ENCODE results near the gene SLC4A5.

Gene SLC4A5

DNA sequence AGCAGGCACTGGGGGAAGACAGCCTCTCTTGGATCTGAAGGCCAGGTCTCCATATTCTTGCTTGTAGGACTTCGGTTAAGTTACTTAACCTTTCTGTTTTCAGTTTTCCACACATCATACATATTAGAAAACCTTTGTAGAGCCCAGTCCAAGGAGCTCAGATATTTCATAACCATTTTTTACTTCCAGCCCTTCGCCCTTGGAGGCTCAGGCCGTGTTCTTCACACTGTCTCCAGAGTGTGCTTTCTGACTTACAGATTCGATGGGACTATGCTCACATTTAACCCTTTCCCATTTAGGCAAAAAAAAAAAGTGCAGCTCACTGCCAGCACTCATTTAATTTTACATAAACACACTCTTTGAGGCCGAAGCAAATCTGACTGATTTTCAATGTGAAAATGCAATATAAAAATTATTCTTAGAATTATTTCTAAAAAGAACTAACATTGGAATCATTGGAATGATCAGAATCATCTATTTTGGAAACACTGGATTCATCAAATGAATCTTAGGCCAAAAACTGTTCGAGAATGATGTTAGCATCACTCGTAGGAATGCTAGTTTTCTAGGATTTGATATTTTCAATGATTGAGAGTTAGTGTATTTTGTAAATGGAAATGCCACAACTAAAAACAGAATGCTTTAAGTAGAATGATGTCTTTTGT lies 89.8 kb downstream of the SLC4A5 start:
- Histone ChIP-seq H3K79me2 (ENCODE audit: control insufficient read depth, low read length) (no peaks in the 10 kb centered on the region), H4K20me1 (ENCODE audit: control insufficient read depth, insufficient read depth, low read depth, low read length) (no peaks in the 10 kb centered on the region), H3K9me3 (ENCODE audit: control insufficient read depth, insufficient read depth, low read length) (no peaks in the 10 kb centered on the region), H3K36me3 (ENCODE audit: control insufficient read depth, low read length) (no peaks in the 10 kb centered on the region), H3F3A (ENCODE audit: control insufficient read depth, insufficient read depth) (no peaks in the 10 kb centered on the region), H3K27me3 (ENCODE audit: control insufficient read depth, low read length) (peaks cover 5% of the 10 kb centered on the region; the same call in 1 of the 2 replicates), H3K4me3 (ENCODE audit: low read length) (no peak overlapping the region), H3K4me2 (ENCODE audit: low read length) (no peak overlapping the region), H3K27ac (ENCODE audit: low read depth, low read length) (no peak overlapping the region), H3K9me2 (replicated peaks; ENCODE audit: control insufficient read depth, low read length) (no peaks in the 10 kb centered on the region), H3K4me1 (ENCODE audit: control insufficient read depth, low read length) (peaks cover 6% of the 10 kb centered on the region; the same call in 1 of the 2 replicates)
- TF ChIP-seq EZH2phosphoT487 (IDR thresholded peaks at IDR 0.05; ENCODE audit: borderline replicate concordance, low read length) = no peak
- TF ChIP-seq, protein P1, sequence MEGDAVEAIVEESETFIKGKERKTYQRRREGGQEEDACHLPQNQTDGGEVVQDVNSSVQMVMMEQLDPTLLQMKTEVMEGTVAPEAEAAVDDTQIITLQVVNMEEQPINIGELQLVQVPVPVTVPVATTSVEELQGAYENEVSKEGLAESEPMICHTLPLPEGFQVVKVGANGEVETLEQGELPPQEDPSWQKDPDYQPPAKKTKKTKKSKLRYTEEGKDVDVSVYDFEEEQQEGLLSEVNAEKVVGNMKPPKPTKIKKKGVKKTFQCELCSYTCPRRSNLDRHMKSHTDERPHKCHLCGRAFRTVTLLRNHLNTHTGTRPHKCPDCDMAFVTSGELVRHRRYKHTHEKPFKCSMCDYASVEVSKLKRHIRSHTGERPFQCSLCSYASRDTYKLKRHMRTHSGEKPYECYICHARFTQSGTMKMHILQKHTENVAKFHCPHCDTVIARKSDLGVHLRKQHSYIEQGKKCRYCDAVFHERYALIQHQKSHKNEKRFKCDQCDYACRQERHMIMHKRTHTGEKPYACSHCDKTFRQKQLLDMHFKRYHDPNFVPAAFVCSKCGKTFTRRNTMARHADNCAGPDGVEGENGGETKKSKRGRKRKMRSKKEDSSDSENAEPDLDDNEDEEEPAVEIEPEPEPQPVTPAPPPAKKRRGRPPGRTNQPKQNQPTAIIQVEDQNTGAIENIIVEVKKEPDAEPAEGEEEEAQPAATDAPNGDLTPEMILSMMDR (IDR thresholded peaks at IDR 0.05; ENCODE audit: low read depth, low read length, poor library complexity, severe bottlenecking) = no peak

DNA sequence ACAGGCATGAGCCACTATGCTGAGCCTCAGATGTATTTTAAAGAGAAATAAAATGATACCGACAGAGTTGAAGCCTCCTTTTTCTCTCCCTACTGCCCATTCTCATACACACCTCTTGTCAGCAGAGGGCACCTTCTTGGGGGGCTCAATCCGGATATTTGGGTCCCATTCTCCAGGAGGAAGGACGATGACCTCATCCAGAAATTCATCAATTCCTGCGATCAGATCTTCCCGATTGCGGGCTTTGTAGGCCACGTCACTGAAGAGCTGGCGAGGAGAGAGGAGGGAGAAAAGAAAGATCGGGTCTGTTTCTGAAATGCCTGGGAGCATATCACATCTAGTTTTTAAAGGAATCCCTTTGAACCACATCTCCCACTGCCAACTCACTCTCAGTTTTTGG lies 90.4 kb downstream of the SLC4A5 start:
- Histone ChIP-seq H3K27me3 (ENCODE audit: control insufficient read depth, low read length) (peaks cover 5% of the 10 kb centered on the region; the same call in 1 of the 2 replicates), H3K4me1 (ENCODE audit: control insufficient read depth, low read length) (peaks cover 6% of the 10 kb centered on the region; the same call in 1 of the 2 replicates), H3K9me2 (replicated peaks; ENCODE audit: control insufficient read depth, low read length) (no peaks in the 10 kb centered on the region), H3K79me2 (ENCODE audit: control insufficient read depth, low read length) (no peaks in the 10 kb centered on the region), H3K9me3 (ENCODE audit: control insufficient read depth, insufficient read depth, low read length) (no peaks in the 10 kb centered on the region), H3K4me3 (ENCODE audit: low read length) (no peak overlapping the region), H3K4me2 (ENCODE audit: low read length) (no peak overlapping the region), H3F3A (ENCODE audit: control insufficient read depth, insufficient read depth) (no peaks in the 10 kb centered on the region), H3K27ac (ENCODE audit: low read depth, low read length) (no peak overlapping the region), H3K36me3 (ENCODE audit: control insufficient read depth, low read length) (no peaks in the 10 kb centered on the region), H4K20me1 (ENCODE audit: control insufficient read depth, insufficient read depth, low read depth, low read length) (no peaks in the 10 kb centered on the region)
- TF ChIP-seq EZH2phosphoT487 (IDR thresholded peaks at IDR 0.05; ENCODE audit: borderline replicate concordance, low read length) = no peak
- TF ChIP-seq, protein P1 (IDR thresholded peaks at IDR 0.05; ENCODE audit: low read depth, low read length, poor library complexity, severe bottlenecking) = no peak

- H3K79me2 ChIP-seq (ENCODE audit: control insufficient read depth, low read length) = no peaks in the 10 kb centered on the region
- no peak overlapping the region for H3K4me3 ChIP-seq (ENCODE audit: low read length)
- peaks cover 6% of the 10 kb centered on the region; the same call in 1 of the 2 replicates for H3K4me1 ChIP-seq (ENCODE audit: control insufficient read depth, low read length)
- no peaks in the 10 kb centered on the region for H3K36me3 ChIP-seq (ENCODE audit: control insufficient read depth, low read length)
- H3K27me3 ChIP-seq (ENCODE audit: control insufficient read depth, low read length) = peaks cover 5% of the 10 kb centered on the region; the same call in 1 of the 2 replicates
- no peak overlapping the region for H3K4me2 ChIP-seq (ENCODE audit: low read length)
- H4K20me1 ChIP-seq (ENCODE audit: control insufficient read depth, insufficient read depth, low read depth, low read length) = no peaks in the 10 kb centered on the region
- H3F3A ChIP-seq (ENCODE audit: control insufficient read depth, insufficient read depth) = no peaks in the 10 kb centered on the region
- H3K9me2 ChIP-seq (replicated peaks; ENCODE audit: control insufficient read depth, low read length) = no peaks in the 10 kb centered on the region
- no peak overlapping the region for H3K27ac ChIP-seq (ENCODE audit: low read depth, low read length)
- no peaks in the 10 kb centered on the region for H3K9me3 ChIP-seq (ENCODE audit: control insufficient read depth, insufficient read depth, low read length)
- TF ChIP-seq, protein P1 (IDR thresholded peaks at IDR 0.05; ENCODE audit: low read depth, low read length, poor library complexity, severe bottlenecking) = no peak
- TF ChIP-seq EZH2phosphoT487 (IDR thresholded peaks at IDR 0.05; ENCODE audit: borderline replicate concordance, low read length) = no peak
Measured at GRCh38 chr2:74252036-74252435, 91.2 kb downstream of the SLC4A5 start.

All from DOHH2 (cell line).